SK-N-SH (cell line): Measurements from ENCODE around the gene APH1B.

ENCODE experiments used
- CTCF ChIP-seq: fragments of 200-600 bp; sonication (generic); IDR thresholded peaks from 2 replicates; pipeline ENCODE4 v1.6.1; 2017; ENCODE audit warnings: antibody characterized with exemption, mild to moderate bottlenecking, moderate library complexity
- EP300 ChIP-seq, 2 experiments: IDR thresholded peaks; 2 replicates each; pipeline versions ENCODE4 v1.4.0 to v1.6.1; 2012; ENCODE audit warnings: borderline replicate concordance in 1 of 2, low read depth in 1 of 2, low read length in 1 of 2
- EZH2phosphoT487 ChIP-seq: fragments of 200-600 bp; sonication (generic); IDR thresholded peaks from 2 replicates; pipeline ENCODE4 v1.6.1; 2017; ENCODE audit warnings: low read depth, mixed run types, mild to moderate bottlenecking, antibody characterized with exemption, moderate library complexity, borderline replicate concordance
- GABPA ChIP-seq: IDR thresholded peaks from 2 replicates; pipeline ENCODE4 v1.4.0; 2012; ENCODE audit warnings: low read depth, mild to moderate bottlenecking
- MXI1 ChIP-seq: IDR thresholded peaks from 2 replicates; pipeline ENCODE4 v1.6.1; 2012; ENCODE audit warnings: mild to moderate bottlenecking, low read depth, low read length, improper control_type of control experiment
- RFX5 ChIP-seq: IDR thresholded peaks from 2 replicates; pipeline ENCODE4 v1.6.1; 2012; ENCODE audit warnings: mild to moderate bottlenecking, improper control_type of control experiment, low read length
- SIN3A ChIP-seq: IDR thresholded peaks from 2 replicates; pipeline ENCODE4 v1.6.1; 2012; ENCODE audit warnings: low read depth, mild to moderate bottlenecking, low read length, moderate library complexity, borderline replicate concordance
- TAF1 ChIP-seq: IDR thresholded peaks from 2 replicates; pipeline ENCODE4 v1.6.1; 2012; ENCODE audit warnings: low read depth, mild to moderate bottlenecking, low read length, moderate library complexity, borderline replicate concordance
- USF1 ChIP-seq: IDR thresholded peaks from 2 replicates; pipeline ENCODE4 v1.4.0; 2012; ENCODE audit warnings: low read depth, borderline replicate concordance
- USF2 ChIP-seq: fragments of 150-350 bp; IDR thresholded peaks from 2 replicates; pipeline ENCODE4 v1.6.1; 2017; ENCODE audit warnings: antibody characterized with exemption, low read length, low read depth, borderline replicate concordance
- ZBTB33 ChIP-seq: IDR thresholded peaks from 2 replicates; pipeline ENCODE4 v1.4.0; 2012; ENCODE audit warnings: low read depth, borderline replicate concordance

GRCh38 chr15:63318344-63318743, 40.9 kb downstream of the APH1B start:
- no peak for TF ChIP-seq CTCF
- TF ChIP-seq USF1, result no peak
- TF ChIP-seq RFX5, result no peak
- TF ChIP-seq USF2, result no peak
- no peak for TF ChIP-seq SIN3A
- TF ChIP-seq MXI1, result no peak
- TF ChIP-seq EP300 (IDR thresholded peaks at IDR 0.05; ENCODE audit: borderline replicate concordance in 1 of 2, low read depth in 1 of 2, low read length in 1 of 2), result no peak
- TF ChIP-seq ZBTB33, result no peak
- TF ChIP-seq GABPA, result no peak
- TF ChIP-seq EZH2phosphoT487, result no peak
- no peak for TF ChIP-seq TAF1
